ENCODE results near the gene STARD3NL. TPM values are rescaled to one million over a fixed set of nuclear protein-coding genes. Genes with fewer than 3 reads are reported as not detected.

The STARD3NL gene
- total and polyA plus RNA-seq, 2 experiments from 2014 or later: 55.1 to 55.3 TPM

DNA sequence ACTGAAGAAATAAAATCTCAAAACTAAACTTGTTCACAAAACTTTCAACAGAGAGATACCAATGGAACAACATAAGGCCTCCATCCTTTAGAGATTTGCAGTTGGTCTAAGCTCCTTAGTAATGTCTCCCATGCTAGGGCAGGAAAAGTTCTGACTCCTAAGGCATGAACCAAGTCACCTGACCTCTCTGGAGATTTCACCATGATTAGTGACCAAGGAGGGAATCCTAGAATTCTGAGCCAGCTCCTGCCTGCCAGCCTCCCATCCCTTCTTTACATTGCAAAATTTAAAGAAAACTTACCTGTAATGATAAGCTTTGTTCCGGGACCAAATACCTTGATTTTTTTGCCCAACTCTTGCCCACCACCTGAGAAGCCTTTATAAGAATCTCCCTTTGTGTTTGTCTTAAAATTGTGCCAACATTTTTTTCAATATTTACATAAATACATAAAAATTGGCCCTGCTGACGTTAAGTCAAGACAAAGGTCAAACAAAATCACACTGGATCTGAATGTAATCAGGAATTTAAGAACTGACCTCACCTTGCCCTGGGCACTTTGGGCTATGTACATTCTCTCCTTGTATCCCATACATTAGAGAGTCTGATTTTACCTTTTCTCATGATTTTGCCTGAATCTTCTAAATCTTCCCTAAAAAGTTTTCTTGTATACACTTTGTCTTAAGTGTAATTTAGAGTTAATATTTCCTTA is 95.4 kb downstream of the STARD3NL start, which contains the start of gene TARP:
TARP (minus strand) TSS at position 351 of the 710 bp plus-strand sequence.
- Mint-ChIP-seq H3K27ac (no peak within 1 kb of the TSS), H3K27me3 (ENCODE audit: insufficient read depth, low read depth, poor library complexity) (no peaks in the 10 kb centered on the region), H3K9me3 (no peaks in the 10 kb centered on the region), H3K36me3 (ENCODE audit: low read depth) (no peaks in the 10 kb centered on the region), H3K4me1 (peaks cover 15% of the 10 kb centered on the region; the same call in 2 of the 3 replicates), H3K4me3 (no peak within 1 kb of the TSS)
- Histone ChIP-seq H4K20me1 (replicated peaks; ENCODE audit: insufficient read depth) (no peaks in the 10 kb centered on the region), H3K36me3 (ENCODE audit: insufficient read depth) (no peaks in the 10 kb centered on the region), H2AFZ (peak within 1 kb of the TSS; percentile 15; the same call in 1 of the 2 replicates), H3K4me1 (ENCODE audit: insufficient read depth) (peaks cover 4% of the 10 kb centered on the region; the same call in 1 of the 2 replicates), H3K4me2 (no peak within 1 kb of the TSS), H3K4me3 (no peak within 1 kb of the TSS), H3K27ac (ENCODE audit: low read depth) (no peak within 1 kb of the TSS), H3K27me3 (ENCODE audit: insufficient read depth) (no peaks in the 10 kb centered on the region), H3K79me2 (replicated peaks; ENCODE audit: insufficient read depth) (no peaks in the 10 kb centered on the region), H3F3A (replicated peaks; ENCODE audit: low read depth) (no peaks in the 10 kb centered on the region), H3K9me2 (ENCODE audit: insufficient read depth) (no peaks in the 10 kb centered on the region)
- TF ChIP-seq NANOG (IDR thresholded peaks at IDR 0.05; ENCODE audit: borderline replicate concordance) (no peak), POLR2AphosphoS5 (IDR thresholded peaks at IDR 0.05; ENCODE audit: low read depth) (no peak), STAT1 (IDR thresholded peaks at IDR 0.05; ENCODE audit: unreplicated experiment) (no peak), CREB1 (CRISPR knock-in tag; IDR thresholded peaks at IDR 0.05; ENCODE audit: low read depth) (no peak), JUNB (IDR thresholded peaks at IDR 0.05; ENCODE audit: unreplicated experiment) (no peak), ZNF114 (CRISPR knock-in tag; IDR thresholded peaks at IDR 0.05) (no peak), ZNF331 (CRISPR knock-in tag; IDR thresholded peaks at IDR 0.05; ENCODE audit: low read depth) (no peak), EZH2 (IDR thresholded peaks at IDR 0.05; ENCODE audit: low read depth, unreplicated experiment) (no peak)
- TF ChIP-seq, protein P1, sequence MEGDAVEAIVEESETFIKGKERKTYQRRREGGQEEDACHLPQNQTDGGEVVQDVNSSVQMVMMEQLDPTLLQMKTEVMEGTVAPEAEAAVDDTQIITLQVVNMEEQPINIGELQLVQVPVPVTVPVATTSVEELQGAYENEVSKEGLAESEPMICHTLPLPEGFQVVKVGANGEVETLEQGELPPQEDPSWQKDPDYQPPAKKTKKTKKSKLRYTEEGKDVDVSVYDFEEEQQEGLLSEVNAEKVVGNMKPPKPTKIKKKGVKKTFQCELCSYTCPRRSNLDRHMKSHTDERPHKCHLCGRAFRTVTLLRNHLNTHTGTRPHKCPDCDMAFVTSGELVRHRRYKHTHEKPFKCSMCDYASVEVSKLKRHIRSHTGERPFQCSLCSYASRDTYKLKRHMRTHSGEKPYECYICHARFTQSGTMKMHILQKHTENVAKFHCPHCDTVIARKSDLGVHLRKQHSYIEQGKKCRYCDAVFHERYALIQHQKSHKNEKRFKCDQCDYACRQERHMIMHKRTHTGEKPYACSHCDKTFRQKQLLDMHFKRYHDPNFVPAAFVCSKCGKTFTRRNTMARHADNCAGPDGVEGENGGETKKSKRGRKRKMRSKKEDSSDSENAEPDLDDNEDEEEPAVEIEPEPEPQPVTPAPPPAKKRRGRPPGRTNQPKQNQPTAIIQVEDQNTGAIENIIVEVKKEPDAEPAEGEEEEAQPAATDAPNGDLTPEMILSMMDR (conservative IDR thresholded peaks at IDR 0.05; ENCODE audit: low read depth in 2 of 2): no peak
- TF ChIP-seq, protein P2, sequence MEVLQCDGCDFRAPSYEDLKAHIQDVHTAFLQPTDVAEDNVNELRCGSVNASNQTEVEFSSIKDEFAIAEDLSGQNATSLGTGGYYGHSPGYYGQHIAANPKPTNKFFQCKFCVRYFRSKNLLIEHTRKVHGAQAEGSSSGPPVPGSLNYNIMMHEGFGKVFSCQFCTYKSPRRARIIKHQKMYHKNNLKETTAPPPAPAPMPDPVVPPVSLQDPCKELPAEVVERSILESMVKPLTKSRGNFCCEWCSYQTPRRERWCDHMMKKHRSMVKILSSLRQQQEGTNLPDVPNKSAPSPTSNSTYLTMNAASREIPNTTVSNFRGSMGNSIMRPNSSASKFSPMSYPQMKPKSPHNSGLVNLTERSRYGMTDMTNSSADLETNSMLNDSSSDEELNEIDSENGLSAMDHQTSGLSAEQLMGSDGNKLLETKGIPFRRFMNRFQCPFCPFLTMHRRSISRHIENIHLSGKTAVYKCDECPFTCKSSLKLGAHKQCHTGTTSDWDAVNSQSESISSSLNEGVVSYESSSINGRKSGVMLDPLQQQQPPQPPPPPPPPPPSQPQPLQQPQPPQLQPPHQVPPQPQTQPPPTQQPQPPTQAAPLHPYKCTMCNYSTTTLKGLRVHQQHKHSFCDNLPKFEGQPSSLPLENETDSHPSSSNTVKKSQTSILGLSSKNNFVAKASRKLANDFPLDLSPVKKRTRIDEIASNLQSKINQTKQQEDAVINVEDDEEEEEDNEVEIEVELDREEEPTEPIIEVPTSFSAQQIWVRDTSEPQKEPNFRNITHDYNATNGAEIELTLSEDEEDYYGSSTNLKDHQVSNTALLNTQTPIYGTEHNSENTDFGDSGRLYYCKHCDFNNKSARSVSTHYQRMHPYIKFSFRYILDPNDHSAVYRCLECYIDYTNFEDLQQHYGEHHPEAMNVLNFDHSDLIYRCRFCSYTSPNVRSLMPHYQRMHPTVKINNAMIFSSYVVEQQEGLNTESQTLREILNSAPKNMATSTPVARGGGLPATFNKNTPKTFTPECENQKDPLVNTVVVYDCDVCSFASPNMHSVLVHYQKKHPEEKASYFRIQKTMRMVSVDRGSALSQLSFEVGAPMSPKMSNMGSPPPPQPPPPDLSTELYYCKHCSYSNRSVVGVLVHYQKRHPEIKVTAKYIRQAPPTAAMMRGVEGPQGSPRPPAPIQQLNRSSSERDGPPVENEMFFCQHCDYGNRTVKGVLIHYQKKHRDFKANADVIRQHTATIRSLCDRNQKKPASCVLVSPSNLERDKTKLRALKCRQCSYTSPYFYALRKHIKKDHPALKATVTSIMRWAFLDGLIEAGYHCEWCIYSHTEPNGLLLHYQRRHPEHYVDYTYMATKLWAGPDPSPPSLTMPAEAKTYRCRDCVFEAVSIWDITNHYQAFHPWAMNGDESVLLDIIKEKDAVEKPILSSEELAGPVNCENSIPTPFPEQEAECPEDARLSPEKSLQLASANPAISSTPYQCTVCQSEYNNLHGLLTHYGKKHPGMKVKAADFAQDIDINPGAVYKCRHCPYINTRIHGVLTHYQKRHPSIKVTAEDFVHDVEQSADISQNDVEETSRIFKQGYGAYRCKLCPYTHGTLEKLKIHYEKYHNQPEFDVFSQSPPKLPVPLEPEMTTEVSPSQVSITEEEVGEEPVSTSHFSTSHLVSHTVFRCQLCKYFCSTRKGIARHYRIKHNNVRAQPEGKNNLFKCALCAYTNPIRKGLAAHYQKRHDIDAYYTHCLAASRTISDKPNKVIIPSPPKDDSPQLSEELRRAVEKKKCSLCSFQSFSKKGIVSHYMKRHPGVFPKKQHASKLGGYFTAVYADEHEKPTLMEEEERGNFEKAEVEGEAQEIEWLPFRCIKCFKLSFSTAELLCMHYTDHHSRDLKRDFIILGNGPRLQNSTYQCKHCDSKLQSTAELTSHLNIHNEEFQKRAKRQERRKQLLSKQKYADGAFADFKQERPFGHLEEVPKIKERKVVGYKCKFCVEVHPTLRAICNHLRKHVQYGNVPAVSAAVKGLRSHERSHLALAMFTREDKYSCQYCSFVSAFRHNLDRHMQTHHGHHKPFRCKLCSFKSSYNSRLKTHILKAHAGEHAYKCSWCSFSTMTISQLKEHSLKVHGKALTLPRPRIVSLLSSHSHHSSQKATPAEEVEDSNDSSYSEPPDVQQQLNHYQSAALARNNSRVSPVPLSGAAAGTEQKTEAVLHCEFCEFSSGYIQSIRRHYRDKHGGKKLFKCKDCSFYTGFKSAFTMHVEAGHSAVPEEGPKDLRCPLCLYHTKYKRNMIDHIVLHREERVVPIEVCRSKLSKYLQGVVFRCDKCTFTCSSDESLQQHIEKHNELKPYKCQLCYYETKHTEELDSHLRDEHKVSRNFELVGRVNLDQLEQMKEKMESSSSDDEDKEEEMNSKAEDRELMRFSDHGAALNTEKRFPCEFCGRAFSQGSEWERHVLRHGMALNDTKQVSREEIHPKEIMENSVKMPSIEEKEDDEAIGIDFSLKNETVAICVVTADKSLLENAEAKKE (CRISPR knock-in tag; IDR thresholded peaks at IDR 0.05): no peak
- TF ChIP-seq, protein P3, sequence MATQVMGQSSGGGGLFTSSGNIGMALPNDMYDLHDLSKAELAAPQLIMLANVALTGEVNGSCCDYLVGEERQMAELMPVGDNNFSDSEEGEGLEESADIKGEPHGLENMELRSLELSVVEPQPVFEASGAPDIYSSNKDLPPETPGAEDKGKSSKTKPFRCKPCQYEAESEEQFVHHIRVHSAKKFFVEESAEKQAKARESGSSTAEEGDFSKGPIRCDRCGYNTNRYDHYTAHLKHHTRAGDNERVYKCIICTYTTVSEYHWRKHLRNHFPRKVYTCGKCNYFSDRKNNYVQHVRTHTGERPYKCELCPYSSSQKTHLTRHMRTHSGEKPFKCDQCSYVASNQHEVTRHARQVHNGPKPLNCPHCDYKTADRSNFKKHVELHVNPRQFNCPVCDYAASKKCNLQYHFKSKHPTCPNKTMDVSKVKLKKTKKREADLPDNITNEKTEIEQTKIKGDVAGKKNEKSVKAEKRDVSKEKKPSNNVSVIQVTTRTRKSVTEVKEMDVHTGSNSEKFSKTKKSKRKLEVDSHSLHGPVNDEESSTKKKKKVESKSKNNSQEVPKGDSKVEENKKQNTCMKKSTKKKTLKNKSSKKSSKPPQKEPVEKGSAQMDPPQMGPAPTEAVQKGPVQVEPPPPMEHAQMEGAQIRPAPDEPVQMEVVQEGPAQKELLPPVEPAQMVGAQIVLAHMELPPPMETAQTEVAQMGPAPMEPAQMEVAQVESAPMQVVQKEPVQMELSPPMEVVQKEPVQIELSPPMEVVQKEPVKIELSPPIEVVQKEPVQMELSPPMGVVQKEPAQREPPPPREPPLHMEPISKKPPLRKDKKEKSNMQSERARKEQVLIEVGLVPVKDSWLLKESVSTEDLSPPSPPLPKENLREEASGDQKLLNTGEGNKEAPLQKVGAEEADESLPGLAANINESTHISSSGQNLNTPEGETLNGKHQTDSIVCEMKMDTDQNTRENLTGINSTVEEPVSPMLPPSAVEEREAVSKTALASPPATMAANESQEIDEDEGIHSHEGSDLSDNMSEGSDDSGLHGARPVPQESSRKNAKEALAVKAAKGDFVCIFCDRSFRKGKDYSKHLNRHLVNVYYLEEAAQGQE (IDR thresholded peaks at IDR 0.05; ENCODE audit: unreplicated experiment): no peak
- TF ChIP-seq, protein P4, sequence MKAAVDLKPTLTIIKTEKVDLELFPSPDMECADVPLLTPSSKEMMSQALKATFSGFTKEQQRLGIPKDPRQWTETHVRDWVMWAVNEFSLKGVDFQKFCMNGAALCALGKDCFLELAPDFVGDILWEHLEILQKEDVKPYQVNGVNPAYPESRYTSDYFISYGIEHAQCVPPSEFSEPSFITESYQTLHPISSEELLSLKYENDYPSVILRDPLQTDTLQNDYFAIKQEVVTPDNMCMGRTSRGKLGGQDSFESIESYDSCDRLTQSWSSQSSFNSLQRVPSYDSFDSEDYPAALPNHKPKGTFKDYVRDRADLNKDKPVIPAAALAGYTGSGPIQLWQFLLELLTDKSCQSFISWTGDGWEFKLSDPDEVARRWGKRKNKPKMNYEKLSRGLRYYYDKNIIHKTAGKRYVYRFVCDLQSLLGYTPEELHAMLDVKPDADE (IDR thresholded peaks at IDR 0.05): no peak
- no peak for ATAC-seq
- DNase-seq (ENCODE audit: low spot score): no peak
